ENCODE data around the gene GLIPR2.

The GLIPR2 gene

GRCh38 chr9:36119476-36119875, 17.1 kb upstream of the GLIPR2 start:
- no peak for TF ChIP-seq ZBTB7A (IDR thresholded peaks at IDR 0.05; ENCODE audit: low read depth)
- TF ChIP-seq, protein P1, sequence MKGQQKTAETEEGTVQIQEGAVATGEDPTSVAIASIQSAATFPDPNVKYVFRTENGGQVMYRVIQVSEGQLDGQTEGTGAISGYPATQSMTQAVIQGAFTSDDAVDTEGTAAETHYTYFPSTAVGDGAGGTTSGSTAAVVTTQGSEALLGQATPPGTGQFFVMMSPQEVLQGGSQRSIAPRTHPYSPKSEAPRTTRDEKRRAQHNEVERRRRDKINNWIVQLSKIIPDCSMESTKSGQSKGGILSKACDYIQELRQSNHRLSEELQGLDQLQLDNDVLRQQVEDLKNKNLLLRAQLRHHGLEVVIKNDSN (IDR thresholded peaks at IDR 0.05): no peak
- no peak for TF ChIP-seq TAF1 (IDR thresholded peaks at IDR 0.05; ENCODE audit: low read depth)
- TF ChIP-seq CREB1 (IDR thresholded peaks at IDR 0.05; ENCODE audit: low read depth): no peak
- TF ChIP-seq EGR1 (IDR thresholded peaks at IDR 0.05): no peak
- TF ChIP-seq EP300 (IDR thresholded peaks at IDR 0.05; ENCODE audit: borderline replicate concordance): no peak
- TF ChIP-seq RAD21 (IDR thresholded peaks at IDR 0.05; ENCODE audit: low read depth): no peak
- TF ChIP-seq NFIC (IDR thresholded peaks at IDR 0.05): no peak
- TF ChIP-seq, protein P2, sequence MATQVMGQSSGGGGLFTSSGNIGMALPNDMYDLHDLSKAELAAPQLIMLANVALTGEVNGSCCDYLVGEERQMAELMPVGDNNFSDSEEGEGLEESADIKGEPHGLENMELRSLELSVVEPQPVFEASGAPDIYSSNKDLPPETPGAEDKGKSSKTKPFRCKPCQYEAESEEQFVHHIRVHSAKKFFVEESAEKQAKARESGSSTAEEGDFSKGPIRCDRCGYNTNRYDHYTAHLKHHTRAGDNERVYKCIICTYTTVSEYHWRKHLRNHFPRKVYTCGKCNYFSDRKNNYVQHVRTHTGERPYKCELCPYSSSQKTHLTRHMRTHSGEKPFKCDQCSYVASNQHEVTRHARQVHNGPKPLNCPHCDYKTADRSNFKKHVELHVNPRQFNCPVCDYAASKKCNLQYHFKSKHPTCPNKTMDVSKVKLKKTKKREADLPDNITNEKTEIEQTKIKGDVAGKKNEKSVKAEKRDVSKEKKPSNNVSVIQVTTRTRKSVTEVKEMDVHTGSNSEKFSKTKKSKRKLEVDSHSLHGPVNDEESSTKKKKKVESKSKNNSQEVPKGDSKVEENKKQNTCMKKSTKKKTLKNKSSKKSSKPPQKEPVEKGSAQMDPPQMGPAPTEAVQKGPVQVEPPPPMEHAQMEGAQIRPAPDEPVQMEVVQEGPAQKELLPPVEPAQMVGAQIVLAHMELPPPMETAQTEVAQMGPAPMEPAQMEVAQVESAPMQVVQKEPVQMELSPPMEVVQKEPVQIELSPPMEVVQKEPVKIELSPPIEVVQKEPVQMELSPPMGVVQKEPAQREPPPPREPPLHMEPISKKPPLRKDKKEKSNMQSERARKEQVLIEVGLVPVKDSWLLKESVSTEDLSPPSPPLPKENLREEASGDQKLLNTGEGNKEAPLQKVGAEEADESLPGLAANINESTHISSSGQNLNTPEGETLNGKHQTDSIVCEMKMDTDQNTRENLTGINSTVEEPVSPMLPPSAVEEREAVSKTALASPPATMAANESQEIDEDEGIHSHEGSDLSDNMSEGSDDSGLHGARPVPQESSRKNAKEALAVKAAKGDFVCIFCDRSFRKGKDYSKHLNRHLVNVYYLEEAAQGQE (IDR thresholded peaks at IDR 0.05; ENCODE audit: low read depth): no peak
- TF ChIP-seq FOXM1 (IDR thresholded peaks at IDR 0.05; ENCODE audit: borderline replicate concordance, low read depth): no peak
- no peak for TF ChIP-seq TCF12 (IDR thresholded peaks at IDR 0.05; ENCODE audit: low read depth)

- TF ChIP-seq EGR1 (IDR thresholded peaks at IDR 0.05): no peak
- TF ChIP-seq, protein P1 (IDR thresholded peaks at IDR 0.05): no peak
- no peak for TF ChIP-seq CEBPB (IDR thresholded peaks at IDR 0.05)
- no peak for TF ChIP-seq FOXM1 (IDR thresholded peaks at IDR 0.05; ENCODE audit: borderline replicate concordance, low read depth)
- no peak for TF ChIP-seq ZBTB7A (IDR thresholded peaks at IDR 0.05; ENCODE audit: low read depth)
- TF ChIP-seq, protein P3, sequence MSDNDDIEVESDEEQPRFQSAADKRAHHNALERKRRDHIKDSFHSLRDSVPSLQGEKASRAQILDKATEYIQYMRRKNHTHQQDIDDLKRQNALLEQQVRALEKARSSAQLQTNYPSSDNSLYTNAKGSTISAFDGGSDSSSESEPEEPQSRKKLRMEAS (IDR thresholded peaks at IDR 0.05): no peak
- no peak for TF ChIP-seq TEAD4 (IDR thresholded peaks at IDR 0.05)
- TF ChIP-seq TAF1 (IDR thresholded peaks at IDR 0.05; ENCODE audit: low read depth): no peak
- TF ChIP-seq TCF12 (IDR thresholded peaks at IDR 0.05; ENCODE audit: low read depth): no peak
- TF ChIP-seq NFIC (IDR thresholded peaks at IDR 0.05): no peak
- TF ChIP-seq, protein P2 (IDR thresholded peaks at IDR 0.05; ENCODE audit: low read depth): no peak
- no peak for TF ChIP-seq CREB1 (IDR thresholded peaks at IDR 0.05; ENCODE audit: low read depth)
- TF ChIP-seq EP300 (IDR thresholded peaks at IDR 0.05; ENCODE audit: borderline replicate concordance): no peak
- no peak for TF ChIP-seq RAD21 (IDR thresholded peaks at IDR 0.05; ENCODE audit: low read depth)
- TF ChIP-seq YY1 (IDR thresholded peaks at IDR 0.05; ENCODE audit: low read depth): no peak
These were observed 15.8 kb upstream of the GLIPR2 start for GRCh38 chr9:36120705-36121104.

- no peak for TF ChIP-seq FOXM1 (IDR thresholded peaks at IDR 0.05; ENCODE audit: borderline replicate concordance, low read depth)
- TF ChIP-seq YY1 (IDR thresholded peaks at IDR 0.05; ENCODE audit: low read depth): no peak
- TF ChIP-seq, protein P2 (IDR thresholded peaks at IDR 0.05; ENCODE audit: low read depth): no peak
- no peak for TF ChIP-seq TAF1 (IDR thresholded peaks at IDR 0.05; ENCODE audit: low read depth)
- no peak for TF ChIP-seq CEBPB (IDR thresholded peaks at IDR 0.05)
- no peak for TF ChIP-seq NFIC (IDR thresholded peaks at IDR 0.05)
- TF ChIP-seq ZBTB7A (IDR thresholded peaks at IDR 0.05; ENCODE audit: low read depth): no peak
- TF ChIP-seq, protein P1 (IDR thresholded peaks at IDR 0.05): no peak
- no peak for TF ChIP-seq TCF12 (IDR thresholded peaks at IDR 0.05; ENCODE audit: low read depth)
- TF ChIP-seq EP300 (IDR thresholded peaks at IDR 0.05; ENCODE audit: borderline replicate concordance): no peak
- TF ChIP-seq, protein P3 (IDR thresholded peaks at IDR 0.05): no peak
- no peak for TF ChIP-seq RAD21 (IDR thresholded peaks at IDR 0.05; ENCODE audit: low read depth)
- no peak for TF ChIP-seq EGR1 (IDR thresholded peaks at IDR 0.05)
- TF ChIP-seq TEAD4 (IDR thresholded peaks at IDR 0.05): no peak
- TF ChIP-seq CREB1 (IDR thresholded peaks at IDR 0.05; ENCODE audit: low read depth): no peak
These were observed 14.6 kb upstream of the GLIPR2 start for GRCh38 chr9:36121971-36122370.

DNA sequence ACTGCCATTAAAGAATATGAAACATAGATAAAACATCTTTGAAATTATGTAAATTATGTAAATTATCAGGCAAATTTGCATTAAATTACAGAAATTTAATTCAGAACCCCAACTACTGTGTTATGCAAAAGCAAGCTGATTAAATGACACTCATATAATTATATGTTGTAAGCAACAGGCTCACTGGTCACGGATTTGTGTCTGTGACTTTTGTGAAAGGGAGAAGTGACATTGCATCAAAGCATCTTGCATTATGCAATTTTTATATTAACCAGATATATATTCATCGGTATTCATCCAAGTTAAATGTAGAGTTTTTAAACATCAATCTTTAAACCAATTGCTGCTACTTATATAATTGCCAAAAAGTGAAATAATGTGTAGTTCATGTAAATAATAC, 13.0 kb upstream of the GLIPR2 start:
- TF ChIP-seq CEBPB (IDR thresholded peaks at IDR 0.05) (no peak), RAD21 (IDR thresholded peaks at IDR 0.05; ENCODE audit: low read depth) (no peak), CREB1 (IDR thresholded peaks at IDR 0.05; ENCODE audit: low read depth) (no peak), EP300 (IDR thresholded peaks at IDR 0.05; ENCODE audit: borderline replicate concordance) (no peak), EGR1 (IDR thresholded peaks at IDR 0.05) (no peak), FOXM1 (IDR thresholded peaks at IDR 0.05; ENCODE audit: borderline replicate concordance, low read depth) (no peak), ZBTB7A (IDR thresholded peaks at IDR 0.05; ENCODE audit: low read depth) (no peak), TAF1 (IDR thresholded peaks at IDR 0.05; ENCODE audit: low read depth) (no peak), NFIC (IDR thresholded peaks at IDR 0.05) (no peak), TCF12 (IDR thresholded peaks at IDR 0.05; ENCODE audit: low read depth) (no peak), YY1 (IDR thresholded peaks at IDR 0.05; ENCODE audit: low read depth) (no peak), TEAD4 (IDR thresholded peaks at IDR 0.05) (no peak)
- TF ChIP-seq, protein P1 (IDR thresholded peaks at IDR 0.05): no peak
- TF ChIP-seq, protein P2 (IDR thresholded peaks at IDR 0.05; ENCODE audit: low read depth): no peak
- TF ChIP-seq, protein P3 (IDR thresholded peaks at IDR 0.05): no peak
